Hepatocyte (in vitro differentiated cells): Measurements from ENCODE around the gene FRS2. TPM values are rescaled to one million over a fixed set of nuclear protein-coding genes. Genes with fewer than 3 reads are reported as not detected.

ENCODE experiments used
- DNase-seq: peaks from one replicate; pipeline ENCODE4 v3.0.0-alpha.2; 2016; ENCODE audit warnings: low spot score
- H2AFZ ChIP-seq: fragments of 200-600 bp; sonication (generic); 2 replicates; pipeline ENCODE4 v1.6.0; 2016; ENCODE audit warnings: antibody characterized with exemption, mild to moderate bottlenecking
- H3K27ac ChIP-seq: fragments of 200-600 bp; sonication (generic); 2 replicates; pipeline ENCODE4 v1.5.1; 2016; ENCODE audit warnings: mild to moderate bottlenecking
- H3K27me3 ChIP-seq: fragments of 200-600 bp; sonication (generic); 2 replicates; pipeline ENCODE4 v1.6.1; 2016
- H3K36me3 ChIP-seq: fragments of 200-600 bp; sonication (generic); replicated peaks from 2 replicates; pipeline ENCODE4 v1.5.1; 2016; ENCODE audit warnings: low read depth; ENCODE audit not compliant: insufficient read depth
- H3K4me1 ChIP-seq: fragments of 200-600 bp; sonication (generic); 2 replicates; pipeline ENCODE4 v1.5.1; 2016; ENCODE audit warnings: mild to moderate bottlenecking, moderate library complexity; ENCODE audit not compliant: insufficient read depth
- H3K4me2 ChIP-seq: fragments of 200-600 bp; sonication (generic); 2 replicates; pipeline ENCODE4 v1.6.0; 2016
- H3K4me3 ChIP-seq: fragments of 200-600 bp; sonication (generic); 2 replicates; pipeline ENCODE4 v1.5.1; 2016; ENCODE audit warnings: mild to moderate bottlenecking
- H3K79me2 ChIP-seq: fragments of 200-600 bp; sonication (generic); 2 replicates; pipeline ENCODE4 v1.6.0; 2017; ENCODE audit warnings: mild to moderate bottlenecking
- H3K9me2 ChIP-seq: fragments of 200-600 bp; sonication (generic); replicated peaks from 2 replicates; pipeline ENCODE4 v1.6.0; 2017; ENCODE audit warnings: mild to moderate bottlenecking; ENCODE audit not compliant: insufficient read depth
- H3K9me3 ChIP-seq: fragments of 200-600 bp; sonication (generic); 2 replicates; pipeline ENCODE4 v1.5.1; 2016; ENCODE audit warnings: low read depth, mild to moderate bottlenecking
- H4K20me1 ChIP-seq: fragments of 200-600 bp; sonication (generic); 2 replicates; pipeline ENCODE4 v1.6.0; 2016; ENCODE audit warnings: mild to moderate bottlenecking; ENCODE audit not compliant: insufficient read depth, poor library complexity, severe bottlenecking
- CTCF ChIP-seq: fragments of 200-600 bp; sonication (generic); IDR thresholded peaks from 2 replicates; pipeline ENCODE4 v1.5.1; 2016; ENCODE audit warnings: antibody characterized with exemption, mild to moderate bottlenecking; ENCODE audit not compliant: poor library complexity
- EZH2 ChIP-seq: fragments of 200-600 bp; sonication (generic); IDR thresholded peaks from 2 replicates; pipeline ENCODE4 v1.6.1; 2016; ENCODE audit warnings: antibody characterized with exemption, mild to moderate bottlenecking, borderline replicate concordance
- EZH2phosphoT487 ChIP-seq: fragments of 200-600 bp; sonication (generic); IDR thresholded peaks from one replicate; pipeline ENCODE4 v1.6.1; 2018; ENCODE audit warnings: antibody characterized with exemption, mild to moderate bottlenecking, low read depth, moderate library complexity; ENCODE audit not compliant: unreplicated experiment, severe bottlenecking
- WGBS: methylation state at CpG from one replicate; pipeline ENCODE4 v1.1.6; 2016; ENCODE audit warnings: low lambda C conversion rate; ENCODE audit errors: missing lambda C conversion rate; 5-methylcytosine and 5-hydroxymethylcytosine counted together
- polyA plus RNA-seq: library from polyadenylated mRNA; unstranded; fragments of >200 nt; fragmentation: Nextera tagmentation; extraction: Ambion mirVana; gene quantifications from 2 replicates; pipeline ENCODE4 v1.2.1, GENCODE V29; 2016
- total RNA-seq: library from RNA; depleted of rRNA; stranded (reverse); fragments of >200 nt; gene quantifications from 2 replicates; pipeline ENCODE4 v1.2.3, GENCODE V29; 2014

The FRS2 gene
- total and polyA plus RNA-seq, 2 experiments from 2014 or later, result 14.7 to 76.4 TPM

- H3K4me3 ChIP-seq, result no peak overlapping the region
- 94% methylated on average over 14 of the region's 14 CpGs for WGBS
- H4K20me1 ChIP-seq, result peaks cover 43% of the 10 kb centered on the region
Observed at GRCh38 chr12:69490920-69491643, 20.9 kb downstream of the FRS2 start.

GRCh38 chr12:69492739-69493138 is 22.6 kb downstream of the FRS2 start:
- H3K4me2 ChIP-seq, result no peak overlapping the region

More at GRCh38 chr12:69490920-69491643, 20.9 kb downstream of the FRS2 start:
- TF ChIP-seq CTCF (no peak), EZH2 (no peak), EZH2phosphoT487 (no peak)
- no peaks in the 10 kb centered on the region for H3K27me3 ChIP-seq
- no peak for DNase-seq
- no peaks in the 10 kb centered on the region for H3K36me3 ChIP-seq
- H3K9me2 ChIP-seq, result no peaks in the 10 kb centered on the region
- no peaks in the 10 kb centered on the region for H3K9me3 ChIP-seq
- no peak overlapping the region for H3K27ac ChIP-seq
- H2AFZ ChIP-seq, result no peak overlapping the region
- H3K4me2 ChIP-seq, result no peak overlapping the region
- H3K4me1 ChIP-seq, result no peaks in the 10 kb centered on the region
- H3K79me2 ChIP-seq, result peaks cover 100% of the 10 kb centered on the region

DNA sequence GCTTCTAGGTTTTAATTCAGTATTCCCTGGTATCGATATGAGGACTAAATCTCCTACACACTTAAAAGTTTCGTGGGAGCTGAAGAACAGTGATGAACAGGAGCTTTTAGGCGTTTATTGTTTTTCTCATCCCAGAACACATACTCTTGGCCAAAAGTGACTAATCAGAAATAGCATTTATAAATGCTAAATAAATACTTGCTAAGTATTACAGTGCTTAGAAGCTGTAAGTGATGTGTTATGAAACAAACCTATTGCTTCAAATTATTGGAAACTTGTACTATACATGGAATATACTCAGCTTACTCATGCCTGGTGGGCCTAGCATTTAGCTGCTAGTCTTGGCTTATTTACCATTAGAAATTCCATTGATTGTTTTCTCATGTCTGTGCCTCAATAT is 24.9 kb downstream of the FRS2 start:
- peaks cover 47% of the 10 kb centered on the region for H4K20me1 ChIP-seq
- WGBS, result 81% methylated on average over 3 of the region's 3 CpGs

More at GRCh38 chr12:69492739-69493138, 22.6 kb downstream of the FRS2 start:
- Histone ChIP-seq H3K4me1 (no peaks in the 10 kb centered on the region), H3K9me2 (no peaks in the 10 kb centered on the region), H3K9me3 (no peaks in the 10 kb centered on the region), H3K79me2 (peaks cover 100% of the 10 kb centered on the region), H3K27ac (no peak overlapping the region), H3K27me3 (no peaks in the 10 kb centered on the region), H3K36me3 (no peaks in the 10 kb centered on the region), H2AFZ (no peak overlapping the region), H3K4me3 (no peak overlapping the region), H4K20me1 (peaks cover 43% of the 10 kb centered on the region)
- 85% methylated on average over 2 of the region's 2 CpGs for WGBS
- DNase-seq, result no peak
- no peak for TF ChIP-seq CTCF
- no peak for TF ChIP-seq EZH2phosphoT487
- no peak for TF ChIP-seq EZH2

More for the DNA sequence above, 24.9 kb downstream of the FRS2 start:
- no peaks in the 10 kb centered on the region for H3K9me3 ChIP-seq
- H3K9me2 ChIP-seq, result no peaks in the 10 kb centered on the region
- no peaks in the 10 kb centered on the region for H3K36me3 ChIP-seq
- H3K4me1 ChIP-seq, result no peaks in the 10 kb centered on the region
- H3K27ac ChIP-seq, result no peak overlapping the region
- no peak for DNase-seq
- H3K4me3 ChIP-seq, result no peak overlapping the region
- no peak overlapping the region for H2AFZ ChIP-seq
- peaks cover 100% of the 10 kb centered on the region for H3K79me2 ChIP-seq
- no peak overlapping the region for H3K4me2 ChIP-seq
- H3K27me3 ChIP-seq, result no peaks in the 10 kb centered on the region
- TF ChIP-seq CTCF (no peak), EZH2phosphoT487 (no peak), EZH2 (no peak)
